Tibial nerve (tissue), 4 donors: ENCODE data around the gene PIH1D1. TPM values are rescaled to one million over a fixed set of nuclear protein-coding genes. Genes with fewer than 3 reads are reported as not detected.

Source experiments
- DNase-seq, 2 donors: peaks; one replicate each; pipeline ENCODE4 v3.0.0-alpha.2; 2019; ENCODE audit warnings: low spot score in 2 of 2
- H3K27ac ChIP-seq, 4 donors: fragments of 200-600 bp; sonication (generic) in 3 of 4; one replicate each; pipeline ENCODE4 v1.5.1; 2017 to 2019; ENCODE audit warnings: mild to moderate bottlenecking in 1 of 4
- H3K27me3 ChIP-seq, 2 donors: fragments of 200-600 bp; sonication (generic) in 1 of 2; one replicate each; pipeline versions ENCODE4 v1.5.1 to v1.6.0; 2017 to 2019
- H3K36me3 ChIP-seq, 3 donors: fragments of 200-600 bp; sonication (generic); one replicate each; pipeline ENCODE4 v1.5.1; 2018 to 2019
- H3K4me1 ChIP-seq, 4 donors: fragments of 200-600 bp; sonication (generic) in 3 of 4; one replicate each; pipeline ENCODE4 v1.5.1; 2017 to 2019
- H3K4me3 ChIP-seq, 4 donors: fragments of 200-600 bp; sonication (generic) in 3 of 4; one replicate each; pipeline ENCODE4 v1.5.1; 2017 to 2019; ENCODE audit warnings: mild to moderate bottlenecking in 1 of 4, moderate library complexity in 1 of 4
- H3K9me3 ChIP-seq, 4 donors: fragments of 200-600 bp; sonication (generic) in 3 of 4; one replicate each; pipeline ENCODE4 v1.5.1; 2017 to 2019
- EP300 ChIP-seq, 2 donors: sonication (generic); formaldehyde crosslinking; IDR thresholded peaks; one replicate each; pipeline ENCODE4 v1.6.1; 2017; ENCODE audit warnings: antibody characterized with exemption in 2 of 2, mild to moderate bottlenecking in 1 of 2
- POLR2A ChIP-seq, 2 donors: fragments of 450-650 bp; IDR thresholded peaks; one replicate each; pipeline ENCODE4 v1.6.1; 2017; ENCODE audit warnings: antibody characterized with exemption in 2 of 2, mild to moderate bottlenecking in 2 of 2, moderate library complexity in 2 of 2
- WGBS, 2 donors: methylation state at CpG; one replicate each; pipeline ENCODE4 v1.1.5; 2018; 5-methylcytosine and 5-hydroxymethylcytosine counted together
- small RNA-seq: library from RNA; depleted of rRNA; stranded (forward); fragments of <200 nt; gene quantifications from one replicate; pipeline ENCODE3, GENCODE V24; 2016
- total RNA-seq, 4 donors: library from RNA; depleted of rRNA; stranded (reverse); fragments of >200 nt; gene quantifications; one replicate each; pipeline ENCODE4 v1.1.0, GENCODE V29; 2016
- TF ChIP-seq, protein P1 (sequence below), 5 experiments: fragments of 200-600 bp in 3 of 5; fragments of 450-650 bp in 2 of 5; sonication (generic) in 3 of 5; IDR thresholded peaks; one replicate each; pipeline ENCODE4 v1.5.1; 2016 to 2019; ENCODE audit warnings: antibody characterized with exemption in 5 of 5, mild to moderate bottlenecking in 3 of 5, moderate library complexity in 2 of 5

The PIH1D1 gene
- total RNA-seq, 4 donors from 2014 or later: 85.0 to 128 (median 110) TPM

- no peaks in the 10 kb centered on the region for H3K36me3 ChIP-seq
- H3K27me3 ChIP-seq: no peaks in the 10 kb centered on the region
- DNase-seq: no peak
- 48 to 51% methylated on average over 7 of the region's 7 CpGs for whole genome bisulfite sequencing, 2 donors
- no peak overlapping the region for H3K4me3 ChIP-seq
- H3K27ac ChIP-seq: no peak overlapping the region
- no peaks in the 10 kb centered on the region for H3K4me1 ChIP-seq
- no peaks in the 10 kb centered on the region for H3K9me3 ChIP-seq
- TF ChIP-seq POLR2A (IDR thresholded peaks at IDR 0.05): no peak
- TF ChIP-seq, protein P1, sequence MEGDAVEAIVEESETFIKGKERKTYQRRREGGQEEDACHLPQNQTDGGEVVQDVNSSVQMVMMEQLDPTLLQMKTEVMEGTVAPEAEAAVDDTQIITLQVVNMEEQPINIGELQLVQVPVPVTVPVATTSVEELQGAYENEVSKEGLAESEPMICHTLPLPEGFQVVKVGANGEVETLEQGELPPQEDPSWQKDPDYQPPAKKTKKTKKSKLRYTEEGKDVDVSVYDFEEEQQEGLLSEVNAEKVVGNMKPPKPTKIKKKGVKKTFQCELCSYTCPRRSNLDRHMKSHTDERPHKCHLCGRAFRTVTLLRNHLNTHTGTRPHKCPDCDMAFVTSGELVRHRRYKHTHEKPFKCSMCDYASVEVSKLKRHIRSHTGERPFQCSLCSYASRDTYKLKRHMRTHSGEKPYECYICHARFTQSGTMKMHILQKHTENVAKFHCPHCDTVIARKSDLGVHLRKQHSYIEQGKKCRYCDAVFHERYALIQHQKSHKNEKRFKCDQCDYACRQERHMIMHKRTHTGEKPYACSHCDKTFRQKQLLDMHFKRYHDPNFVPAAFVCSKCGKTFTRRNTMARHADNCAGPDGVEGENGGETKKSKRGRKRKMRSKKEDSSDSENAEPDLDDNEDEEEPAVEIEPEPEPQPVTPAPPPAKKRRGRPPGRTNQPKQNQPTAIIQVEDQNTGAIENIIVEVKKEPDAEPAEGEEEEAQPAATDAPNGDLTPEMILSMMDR (IDR thresholded peaks at IDR 0.05): no peak
These were observed 48.0 kb downstream of the PIH1D1 start for GRCh38 chr19:49403404-49404187.

DNA sequence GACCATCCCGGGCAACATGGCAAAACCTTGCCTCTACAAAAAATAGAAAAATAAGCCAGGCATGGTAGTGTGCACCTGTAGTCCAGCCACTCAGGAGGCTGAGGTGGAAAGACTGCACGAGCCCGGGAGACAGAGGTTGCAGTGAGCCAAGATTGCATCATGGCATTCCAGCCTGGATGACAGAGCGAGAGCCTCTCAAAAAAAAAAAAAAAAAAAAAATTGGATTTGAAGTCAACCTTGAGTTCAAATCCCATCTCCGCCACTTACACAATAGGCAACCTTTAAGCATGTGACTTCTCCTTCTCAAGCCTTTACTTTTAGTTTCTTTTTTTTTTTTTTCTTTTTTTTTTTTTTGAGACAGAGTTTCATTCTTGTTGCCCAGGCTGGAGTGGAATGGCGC is 51.6 kb downstream of the PIH1D1 start:
- H3K36me3 ChIP-seq: no peaks in the 10 kb centered on the region
- no peaks in the 10 kb centered on the region for H3K27me3 ChIP-seq

DNA sequence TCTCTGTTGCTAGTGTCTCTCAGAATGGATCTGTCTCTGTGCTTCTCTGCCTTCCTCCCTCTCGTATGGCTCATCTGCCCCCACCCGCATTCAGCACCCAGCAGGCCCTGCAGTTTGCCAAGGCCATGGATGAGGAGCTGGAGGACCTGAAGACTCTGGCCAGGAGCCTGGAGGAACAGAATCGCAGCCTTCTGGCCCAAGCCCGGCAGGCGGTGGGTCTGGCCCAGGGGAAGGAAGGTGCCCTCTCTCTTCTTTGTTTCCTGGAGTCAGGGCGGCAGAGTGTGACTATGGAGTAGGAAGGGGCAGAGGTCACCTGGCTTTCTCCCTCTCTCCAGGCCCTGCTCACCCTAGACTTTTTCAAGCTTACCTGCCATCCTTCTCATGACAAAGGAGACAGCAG is 52.7 kb downstream of the PIH1D1 start:
- TF ChIP-seq, protein P1 (IDR thresholded peaks at IDR 0.05): no peak
- no peak for DNase-seq
- WGBS, 2 donors: 76 to 79% methylated on average over 6 of the region's 6 CpGs
- H3K36me3 ChIP-seq: no peaks in the 10 kb centered on the region
- peaks cover 0 to 11% of the 10 kb centered on the region in 2 donors for H3K27me3 ChIP-seq
- no peaks in the 10 kb centered on the region for H3K9me3 ChIP-seq
- H3K27ac ChIP-seq: no peak overlapping the region
- no peaks in the 10 kb centered on the region for H3K4me1 ChIP-seq
- no peak overlapping the region for H3K4me3 ChIP-seq

More for the DNA sequence above, 51.6 kb downstream of the PIH1D1 start:
- Histone ChIP-seq H3K27ac (no peak overlapping the region), H3K9me3 (no peaks in the 10 kb centered on the region), H3K4me1 (no peaks in the 10 kb centered on the region), H3K4me3 (no peak overlapping the region)
- WGBS, 2 donors: 86 to 88% methylated on average over 6 of the region's 6 CpGs
- TF ChIP-seq EP300 (IDR thresholded peaks at IDR 0.05): no peak
- no peak for DNase-seq

DNA sequence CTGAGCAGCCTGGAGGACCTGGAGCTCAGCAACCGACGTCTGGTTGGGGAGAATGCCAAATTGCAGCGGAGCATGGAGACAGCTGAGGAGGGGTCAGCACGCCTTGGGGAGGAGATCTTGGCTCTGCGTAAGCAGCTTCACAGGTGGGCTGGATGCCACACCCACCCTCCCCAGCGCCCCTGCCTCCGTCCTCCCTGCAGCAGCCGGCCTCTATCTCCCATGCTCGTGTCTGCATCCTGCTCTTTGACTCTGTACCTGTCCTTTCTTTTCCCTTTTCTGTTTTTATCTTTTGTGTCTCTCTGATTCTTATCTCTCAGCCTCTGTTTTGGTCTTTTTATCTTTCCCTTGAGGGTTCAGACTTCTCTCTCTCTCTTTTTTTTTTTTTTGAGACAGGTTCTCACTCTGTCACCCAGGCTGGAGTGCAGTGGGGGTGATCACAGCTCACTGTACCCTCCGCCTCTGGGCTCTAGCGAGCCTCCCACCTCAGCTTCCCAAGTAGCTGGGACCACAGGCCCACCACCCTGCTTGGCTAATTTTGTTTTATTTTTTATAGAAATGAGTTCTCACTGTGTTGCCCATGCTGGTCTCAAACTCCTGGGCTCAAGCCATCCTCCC is 53.5 kb downstream of the PIH1D1 start:
- no peak for DNase-seq
- Histone ChIP-seq H3K27ac (no peak overlapping the region), H3K4me3 (no peak overlapping the region), H3K27me3 (peaks cover 0 to 11% of the 10 kb centered on the region in 2 donors), H3K36me3 (no peaks in the 10 kb centered on the region), H3K4me1 (no peaks in the 10 kb centered on the region), H3K9me3 (no peaks in the 10 kb centered on the region)
- 56 to 65% methylated on average over 11 of the region's 11 CpGs for WGBS, 2 donors
- TF ChIP-seq, protein P1 (IDR thresholded peaks at IDR 0.05): no peak
- TF ChIP-seq EP300 (IDR thresholded peaks at IDR 0.05) (no peak), POLR2A (IDR thresholded peaks at IDR 0.05) (no peak)

DNA sequence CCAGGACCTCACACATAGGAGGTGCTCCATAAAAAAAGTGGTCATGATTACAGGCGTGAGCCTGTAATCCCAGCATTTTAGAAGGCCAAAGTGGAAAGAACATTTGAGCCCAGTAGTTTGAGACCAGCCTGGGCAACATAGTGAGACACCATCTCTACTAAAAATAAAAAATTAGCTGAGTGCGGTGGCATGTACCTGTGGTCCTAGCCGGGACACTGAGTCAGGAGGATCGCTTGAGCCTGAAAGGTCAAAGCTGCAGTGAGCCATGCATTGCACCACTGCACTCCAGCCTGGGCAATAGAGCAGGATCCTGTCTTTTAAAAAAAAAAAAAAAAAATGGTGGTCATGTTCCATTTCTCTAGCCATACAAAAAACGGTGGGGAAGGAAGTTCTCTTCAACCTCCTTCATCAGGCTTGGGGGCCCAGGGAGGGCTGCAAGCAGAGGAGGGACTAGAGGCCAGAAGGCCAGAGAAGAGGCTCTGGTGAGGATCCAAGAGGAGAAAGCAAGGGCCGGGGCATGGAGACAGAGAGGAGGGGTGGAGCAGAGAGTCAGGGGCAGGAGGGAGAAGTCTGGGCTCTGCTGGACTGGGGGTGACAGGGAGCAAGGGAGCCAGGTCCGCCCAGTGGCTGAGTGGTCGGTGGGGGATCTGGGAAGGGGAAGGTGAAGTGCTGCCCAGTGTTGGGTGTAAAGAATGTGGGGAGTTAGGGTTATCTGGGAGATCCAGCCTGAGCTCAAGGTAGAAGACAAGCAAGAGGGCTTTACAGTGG is 54.7 kb downstream of the PIH1D1 start:
- no peak overlapping the region for H3K4me3 ChIP-seq
- H3K9me3 ChIP-seq: no peaks in the 10 kb centered on the region
- DNase-seq: no peak
- no peaks in the 10 kb centered on the region for H3K4me1 ChIP-seq
- 73 to 76% methylated on average over 8 of the region's 8 CpGs for WGBS, 2 donors
- H3K36me3 ChIP-seq: no peaks in the 10 kb centered on the region
- H3K27ac ChIP-seq: no peak overlapping the region
- H3K27me3 ChIP-seq: peaks cover 0 to 11% of the 10 kb centered on the region in 2 donors
- TF ChIP-seq, protein P1 (IDR thresholded peaks at IDR 0.05): no peak
- TF ChIP-seq EP300 (IDR thresholded peaks at IDR 0.05) (no peak), POLR2A (IDR thresholded peaks at IDR 0.05) (no peak)

Small RNA genes lying within 50 kb of the gene (small RNA-seq; reads per million reads assigned to genes)
- gene MIR150 (112 reads per million, percentile 96 among the genes with 10 or more reads in this experiment), gene SNORD32A (not detected), gene SNORD33 (not detected), gene SNORD34 (not detected), gene SNORD35A (not detected), gene SNORD35B (not detected)

Other genes with a start within 250 kb of the PIH1D1 start
- gene SLC6A16, start 126.6 kb downstream of the PIH1D1 start, total RNA-seq: 1 to 10 TPM; 2.6 to 4.6 (median 3.4) TPM
- gene CD37, start 116.4 kb downstream of the PIH1D1 start, total RNA-seq: 10 to 100 TPM in 3 of 4 donors, 1 to 10 TPM in 1; 9.8 to 18.6 (median 15.8) TPM
- gene TEAD2, start 89.4 kb downstream of the PIH1D1 start, total RNA-seq: 10 to 100 TPM; 17.8 to 39.0 (median 21.4) TPM
- gene DKKL1, start 87.9 kb downstream of the PIH1D1 start, total RNA-seq: not detected
- gene KASH5, start 63.6 kb downstream of the PIH1D1 start, total RNA-seq: not detected
- not detected for gene PTH2, start 28.4 kb downstream of the PIH1D1 start, total RNA-seq
- gene GFY, start 26.4 kb downstream of the PIH1D1 start, total RNA-seq: not detected
- 1 to 10 TPM; 2.4 to 7.1 (median 6.2) TPM for gene SLC17A7, start 10.3 kb downstream of the PIH1D1 start, total RNA-seq
- 10 to 100 TPM; 33.9 to 70.5 (median 63.5) TPM for gene ALDH16A1, start 1.4 kb upstream of the PIH1D1 start, total RNA-seq
- gene FLT3LG, start 22.4 kb upstream of the PIH1D1 start, total RNA-seq: 10 to 100 TPM in 2 of 4 donors, 1 to 10 TPM in 2; 3.6 to 13.8 (median 8.4) TPM
- 1,000 to 10,000 TPM; 3,111 to 3,948 (median 3,333) TPM for gene RPL13A, start 35.8 kb upstream of the PIH1D1 start, total RNA-seq
- 1,000 to 10,000 TPM; 3,554 to 5,283 (median 4,154) TPM for gene RPS11, start 44.6 kb upstream of the PIH1D1 start, total RNA-seq
- 100 to 1,000 TPM; 231 to 410 (median 298) TPM for gene FCGRT, start 60.8 kb upstream of the PIH1D1 start, total RNA-seq
- 100 to 1,000 TPM in 1 of 4 donors, 10 to 100 TPM in 3; 37.9 to 162 (median 49.9) TPM for gene RCN3, start 76.2 kb upstream of the PIH1D1 start, total RNA-seq
- gene NOSIP, start 128.7 kb upstream of the PIH1D1 start, total RNA-seq: 10 to 100 TPM; 43.0 to 83.1 (median 71.9) TPM
- under 1 TPM in 3 of 4 donors, not detected in 1; 0.42 to 0.78 (median 0.44) TPM for gene PRRG2, start 129.5 kb upstream of the PIH1D1 start, total RNA-seq
- 10 to 100 TPM; 11.6 to 32.7 (median 18.1) TPM for gene PRR12, start 139.4 kb upstream of the PIH1D1 start, total RNA-seq
- gene RRAS, start 188.3 kb upstream of the PIH1D1 start, total RNA-seq: 100 to 1,000 TPM in 3 of 4 donors, 10 to 100 TPM in 1; 81.6 to 190 (median 162) TPM
- gene SCAF1, start 190.4 kb upstream of the PIH1D1 start, total RNA-seq: 10 to 100 TPM; 20.1 to 53.7 (median 31.1) TPM
- 10 to 100 TPM; 41.4 to 85.2 (median 72.4) TPM for gene IRF3, start 214.0 kb upstream of the PIH1D1 start, total RNA-seq
- gene BCL2L12, start 214.1 kb upstream of the PIH1D1 start, total RNA-seq: 1 to 10 TPM; 4.7 to 6.8 (median 5.8) TPM
- 100 to 1,000 TPM; 106 to 147 (median 132) TPM for gene PRMT1, start 225.5 kb upstream of the PIH1D1 start, total RNA-seq
- gene ADM5, start 237.8 kb upstream of the PIH1D1 start, total RNA-seq: 1 to 10 TPM in 2 of 4 donors, not detected in 2; 1.5 to 4.3 TPM
- gene CPT1C, start 239.3 kb upstream of the PIH1D1 start, total RNA-seq: 1 to 10 TPM in 3 of 4 donors, under 1 TPM in 1; 0.44 to 4.1 (median 2.2) TPM